Subcutaneous adipose tissue (tissue), 4 donors: Measurements from ENCODE around the gene NFIX. TPM values are rescaled to one million over a fixed set of nuclear protein-coding genes. Genes with fewer than 3 reads are reported as not detected.

Experiments used
- CTCF ChIP-seq: fragments of 450-650 bp; IDR thresholded peaks from one replicate; pipeline ENCODE4 v1.5.1; 2016; ENCODE audit warnings: low read depth, mild to moderate bottlenecking, control low read depth, antibody characterized with exemption, moderate library complexity
- total RNA-seq, 4 donors: library from RNA; depleted of rRNA; stranded (reverse); fragments of >200 nt; gene quantifications; one replicate each; pipeline ENCODE4 v1.1.0, GENCODE V29; 2016

Gene NFIX
- total RNA-seq, 4 donors from 2014 or later: 32.8 to 102 (median 47.0) TPM

- no peak for TF ChIP-seq CTCF
Observed at GRCh38 chr19:13082192-13083007, 87.1 kb downstream of the NFIX start.

GRCh38 chr19:13083008-13083404 lies 87.7 kb downstream of the NFIX start:
- no peak for TF ChIP-seq CTCF

- TF ChIP-seq CTCF: no peak
Observed at GRCh38 chr19:13083627-13084026, 88.4 kb downstream of the NFIX start.

- TF ChIP-seq CTCF: no peak
Observed at GRCh38 chr19:13085666-13086065, 90.4 kb downstream of the NFIX start.

- TF ChIP-seq CTCF: no peak
Observed at GRCh38 chr19:13086341-13086740, 91.1 kb downstream of the NFIX start.

- TF ChIP-seq CTCF: no peak
Observed at GRCh38 chr19:13087295-13087694, 92.0 kb downstream of the NFIX start.

- no peak for TF ChIP-seq CTCF
Observed at GRCh38 chr19:13087795-13088537, 92.7 kb downstream of the NFIX start.
